HG02759 (cell line): Measurements from ENCODE around the gene ZNF275.
"Not testable (repeated sequence)": the region's sequence is repeated elsewhere in the genome, so short reads cannot be mapped to it uniquely, and the experiment has no call there.

Source experiments
- ATAC-seq: cut with Tn5 transposase; IDR thresholded peaks from one replicate; pipeline ENCODE4 v1.9.1; 2021; ENCODE audit warnings: mild to moderate bottlenecking, moderate library complexity; ENCODE audit not compliant: unreplicated experiment

Gene ZNF275, protein sequence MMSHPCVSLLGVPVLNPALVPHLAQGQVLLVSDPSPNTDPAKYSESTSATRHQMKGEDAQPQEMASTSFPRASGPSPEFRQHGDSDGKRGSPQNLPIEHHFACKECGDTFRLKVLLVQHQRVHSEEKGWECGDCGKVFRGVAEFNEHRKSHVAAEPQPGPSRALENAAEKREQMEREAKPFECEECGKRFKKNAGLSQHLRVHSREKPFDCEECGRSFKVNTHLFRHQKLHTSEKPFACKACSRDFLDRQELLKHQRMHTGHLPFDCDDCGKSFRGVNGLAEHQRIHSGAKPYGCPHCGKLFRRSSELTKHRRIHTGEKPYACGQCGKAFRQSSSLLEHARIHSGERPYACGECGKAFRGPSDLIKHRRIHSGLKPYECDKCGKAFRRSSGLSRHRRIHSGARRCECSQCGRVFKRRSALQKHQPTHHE

DNA sequence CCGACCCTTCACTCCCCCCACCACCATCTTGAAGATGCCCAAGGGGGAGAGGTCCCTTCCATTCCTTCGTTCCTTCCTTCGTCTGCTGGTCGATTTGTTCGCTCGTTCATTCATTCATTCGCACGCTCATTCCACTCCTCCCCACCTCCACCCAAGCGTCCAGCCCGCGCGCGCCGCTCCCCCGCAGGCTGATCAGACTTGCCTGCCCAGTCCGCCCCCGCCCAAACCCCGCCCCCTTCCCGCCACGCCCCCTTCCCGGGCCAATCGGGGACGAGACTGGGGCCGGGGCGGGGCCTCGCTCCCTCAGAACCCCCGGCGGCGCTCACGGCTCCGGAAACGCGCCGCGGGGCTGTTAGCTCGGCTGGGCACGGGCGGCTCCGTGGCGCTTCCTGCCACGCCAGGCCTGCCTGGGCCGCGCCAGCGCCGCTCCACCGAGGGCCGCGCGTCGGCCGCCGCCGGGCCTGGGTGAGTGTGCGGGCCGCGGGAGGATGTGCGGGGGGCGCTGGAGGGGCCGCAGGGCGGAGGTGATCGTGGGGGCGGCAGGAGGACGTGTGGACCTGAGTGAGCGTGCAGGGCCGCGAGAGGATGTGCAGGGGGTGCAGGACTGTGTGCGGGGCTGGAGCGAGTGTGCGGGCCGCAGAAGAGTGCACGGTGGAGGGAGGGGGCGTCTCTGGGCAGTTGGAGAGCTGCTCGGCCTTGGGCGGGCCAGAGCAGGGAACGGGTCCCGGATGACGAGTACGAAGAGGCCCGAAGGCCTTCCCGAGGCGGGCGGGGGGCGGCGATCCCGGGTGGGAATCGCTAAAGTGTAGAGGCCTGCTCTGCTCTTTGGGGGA lies at the start of gene ZNF275:
Gene ZNF275, plus strand, starts transcription at position 333 of the 833 bp plus-strand sequence. CDS start 2,527 bp downstream, outside the sequence.
- ATAC-seq: peak; percentile 87

DNA sequence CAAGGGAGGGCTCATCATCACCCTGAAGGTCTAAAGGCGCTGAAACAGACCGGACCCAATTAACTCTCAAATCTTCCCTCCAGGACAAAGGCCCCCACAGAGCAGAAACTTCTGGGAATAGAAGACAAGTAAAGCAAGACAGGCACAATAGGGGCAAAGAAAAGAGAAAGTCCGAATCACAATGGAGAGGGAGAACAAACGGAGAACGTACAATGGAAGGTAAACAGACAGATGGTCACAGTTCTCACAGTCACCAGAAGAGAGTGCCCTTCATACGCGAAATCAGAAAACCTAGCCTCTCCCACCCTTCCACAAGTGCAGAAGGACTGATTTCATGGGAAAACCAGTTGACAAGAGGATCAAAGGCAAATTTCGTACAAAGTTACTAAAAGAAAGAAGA lies 48.3 kb upstream of the ZNF275 start:
- not testable (repeated sequence) for ATAC-seq

DNA sequence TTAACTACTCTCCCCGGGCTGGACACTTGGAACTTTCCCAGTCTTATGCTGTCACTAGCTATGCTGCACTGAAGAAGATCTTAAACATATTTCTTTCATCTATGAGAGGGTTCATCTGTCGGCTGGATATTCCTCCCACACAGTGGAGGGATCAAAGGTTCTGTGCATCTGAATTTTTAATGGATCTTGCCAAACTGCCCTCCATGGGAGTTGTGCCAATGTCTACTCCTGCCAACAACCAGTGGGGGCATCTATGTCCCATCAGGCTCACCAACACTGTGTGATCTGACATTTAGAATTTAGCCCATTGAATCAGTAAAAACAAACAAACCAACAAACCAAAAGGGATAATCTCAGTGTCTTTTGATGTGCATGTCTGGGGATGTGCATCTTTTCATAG lies 45.1 kb upstream of the ZNF275 start:
- ATAC-seq: not testable (repeated sequence)

DNA sequence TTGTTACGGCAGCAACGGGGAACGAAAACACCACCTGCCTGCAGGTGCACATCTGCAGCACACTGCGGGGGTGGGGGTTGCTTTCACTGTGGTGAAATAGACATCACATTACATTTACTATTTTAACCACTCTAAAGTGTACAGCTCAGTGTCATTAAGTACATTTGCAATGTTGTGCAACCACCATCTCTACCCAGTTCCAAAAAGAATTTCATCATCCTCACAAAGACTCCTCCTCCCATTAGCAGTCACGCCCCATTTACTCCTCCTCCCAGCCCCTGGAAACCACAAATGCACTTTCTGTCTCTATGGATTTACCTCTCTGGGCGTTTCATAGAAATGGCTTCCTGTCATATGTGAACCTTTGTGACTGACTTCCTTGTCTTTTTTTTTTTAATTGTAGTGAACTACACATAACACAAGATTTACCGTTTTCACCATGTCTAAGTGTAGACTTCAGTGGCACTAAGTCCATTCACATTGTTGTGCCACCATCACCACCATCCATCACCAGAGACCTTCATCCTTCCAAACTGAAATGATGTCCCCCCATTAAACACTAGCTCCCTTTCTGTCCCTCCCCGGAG lies 40.4 kb upstream of the ZNF275 start:
- ATAC-seq: not testable (repeated sequence)

DNA sequence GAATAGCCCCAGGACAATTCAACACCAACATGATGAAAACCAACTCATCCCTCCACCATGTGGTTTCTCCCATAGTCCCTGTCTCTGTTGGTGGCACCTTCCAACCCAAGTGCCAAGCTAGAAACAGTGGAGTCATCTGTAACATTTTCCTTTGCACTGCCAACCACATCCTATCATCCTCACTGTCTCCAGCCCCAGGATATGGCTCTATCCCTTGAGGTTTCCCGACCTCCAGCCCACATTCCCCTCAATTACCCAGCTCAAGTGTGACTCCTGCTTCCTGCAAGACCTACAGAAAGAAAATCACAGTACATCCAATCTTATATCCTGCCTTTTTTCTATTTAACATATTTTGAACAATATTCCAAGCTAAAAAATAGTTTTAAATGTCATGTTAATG lies 36.6 kb upstream of the ZNF275 start:
- no peak for ATAC-seq

DNA sequence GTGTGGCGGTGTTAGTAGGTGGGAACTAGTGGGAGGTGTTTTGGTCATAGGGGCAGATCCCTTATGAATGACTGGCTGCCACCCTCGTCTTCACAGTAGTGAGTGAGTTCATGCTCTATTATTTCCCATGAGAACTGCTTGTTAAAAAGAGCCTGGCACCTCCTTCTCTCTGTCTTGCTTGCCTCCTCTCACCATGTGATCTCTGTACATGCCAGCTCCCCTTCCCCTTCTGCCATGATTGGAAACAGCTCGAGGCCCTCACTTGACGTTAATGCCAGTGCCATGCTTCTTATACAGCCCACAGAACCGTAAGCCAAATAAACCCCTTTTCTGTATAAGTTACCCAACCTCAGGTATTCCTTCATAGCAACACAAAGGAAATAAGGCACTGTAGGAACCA lies 34.1 kb upstream of the ZNF275 start:
- ATAC-seq: no peak

DNA sequence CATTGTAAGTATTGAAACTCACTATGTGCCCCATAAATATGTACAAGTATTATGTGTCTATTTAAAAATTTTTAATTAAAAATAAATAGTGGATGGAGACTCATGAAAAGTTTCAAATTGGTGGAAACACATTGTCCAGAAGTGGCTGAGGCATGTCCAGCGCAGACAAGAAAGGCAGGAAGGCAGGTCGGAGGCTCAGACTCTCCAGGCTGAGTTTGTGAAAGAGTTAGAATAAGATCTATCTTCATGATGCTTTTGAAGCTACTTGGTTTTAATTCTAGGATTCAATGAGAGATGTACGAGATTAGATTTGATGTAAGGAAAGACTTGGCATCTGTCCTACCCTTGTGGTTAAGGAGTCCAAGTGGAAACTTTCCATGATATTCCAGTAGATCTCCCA lies 32.2 kb upstream of the ZNF275 start:
- no peak for ATAC-seq

DNA sequence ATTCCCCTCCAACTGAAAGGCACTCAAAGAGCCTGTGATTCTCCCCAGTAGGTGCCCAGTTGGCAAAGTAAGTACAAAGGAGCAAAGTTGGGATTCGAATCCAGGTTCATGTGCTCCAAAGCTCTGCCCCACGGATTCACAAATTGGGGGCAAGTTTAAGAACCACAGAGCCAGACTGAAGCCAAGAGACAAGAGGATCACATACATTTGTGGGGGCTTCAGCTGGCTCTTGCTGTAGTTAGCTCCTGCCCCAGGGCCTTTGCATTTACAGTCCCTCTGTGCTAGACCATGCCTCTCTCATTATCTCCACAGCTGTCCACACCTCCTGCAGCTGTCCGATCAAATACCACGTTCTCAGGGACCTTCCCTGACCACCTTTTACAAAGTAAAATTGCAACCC lies 31.2 kb upstream of the ZNF275 start:
- ATAC-seq: no peak

DNA sequence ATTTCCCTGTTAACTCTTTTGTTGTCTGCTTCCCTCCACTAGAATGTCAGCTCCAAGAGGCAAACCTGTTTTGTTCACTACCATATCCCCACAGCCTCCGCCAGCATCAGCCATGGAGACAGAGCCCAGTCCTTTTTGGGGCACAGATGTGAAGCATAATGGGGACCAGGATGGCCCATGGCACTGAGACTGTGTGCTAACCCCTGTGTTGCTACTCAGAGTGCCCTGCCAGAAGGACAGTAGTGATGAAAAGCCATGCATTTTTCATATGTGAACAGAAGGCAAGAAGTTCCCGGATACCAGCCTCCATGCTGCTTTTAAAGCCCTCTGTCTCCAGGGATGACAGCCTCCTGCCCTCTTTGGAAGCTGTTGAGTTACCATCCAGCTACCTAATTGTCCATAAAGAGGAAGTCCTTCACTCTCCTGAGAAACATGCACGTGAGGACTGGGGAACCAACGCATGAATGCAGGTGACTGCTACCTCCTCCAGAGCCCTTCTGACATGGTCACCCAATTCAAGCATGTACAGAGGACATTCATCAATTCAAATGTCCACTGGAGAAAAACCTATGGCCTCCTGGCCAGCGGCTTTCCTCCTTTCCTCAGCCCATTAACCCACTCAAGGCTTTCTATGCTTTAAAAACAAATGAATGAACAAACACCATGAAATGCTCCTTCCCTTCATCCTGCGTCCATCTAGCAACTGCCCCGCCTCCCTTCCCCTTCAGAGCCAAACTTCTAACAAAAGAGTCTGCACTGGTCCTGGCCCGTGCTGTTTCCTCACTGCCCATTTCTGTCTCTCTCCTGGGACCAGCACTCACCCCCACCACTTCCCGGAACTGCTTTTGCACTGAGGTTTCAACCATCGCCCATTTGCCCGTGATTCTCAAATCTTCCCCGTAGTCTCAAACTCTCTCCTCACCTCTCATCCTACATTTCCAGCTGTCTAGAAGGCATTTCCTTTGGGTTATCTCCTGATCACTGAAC lies 30.4 kb upstream of the ZNF275 start:
- ATAC-seq: no peak

DNA sequence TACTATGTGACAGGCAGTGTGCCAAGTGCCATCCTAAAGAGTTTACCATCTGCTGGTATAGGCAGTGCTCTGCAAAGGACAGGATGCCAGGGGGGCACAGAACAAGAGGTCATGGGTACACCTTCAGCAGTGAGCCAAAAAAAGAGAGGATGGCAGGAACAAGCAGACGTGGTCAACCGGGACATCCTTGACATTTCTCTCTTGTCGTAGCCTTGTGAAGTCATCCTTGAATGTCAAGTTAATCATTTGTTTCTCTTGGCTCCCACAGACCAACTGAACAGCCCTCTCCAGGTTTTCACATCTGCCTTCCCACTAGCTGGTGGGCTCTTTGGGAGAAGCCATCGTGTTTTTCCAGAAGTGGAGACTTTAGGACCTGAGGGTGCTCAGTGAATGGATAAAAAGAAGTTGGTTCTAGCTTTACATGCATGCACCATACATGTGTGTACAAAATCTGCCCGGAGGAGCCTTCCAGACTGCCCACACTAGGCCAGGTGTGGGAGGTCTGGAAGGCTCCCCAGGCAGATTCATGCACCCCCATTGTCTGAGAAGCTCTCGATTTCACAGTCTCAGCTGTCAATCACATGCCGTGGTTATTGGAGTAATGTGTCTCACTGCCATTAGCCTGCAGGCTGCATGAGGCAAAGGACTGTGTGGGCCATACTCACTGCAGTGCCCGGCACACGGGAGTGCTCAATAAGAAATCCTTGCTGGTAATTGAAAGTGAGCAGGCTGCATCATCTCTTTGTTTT lies 28.8 kb upstream of the ZNF275 start:
- no peak for ATAC-seq

DNA sequence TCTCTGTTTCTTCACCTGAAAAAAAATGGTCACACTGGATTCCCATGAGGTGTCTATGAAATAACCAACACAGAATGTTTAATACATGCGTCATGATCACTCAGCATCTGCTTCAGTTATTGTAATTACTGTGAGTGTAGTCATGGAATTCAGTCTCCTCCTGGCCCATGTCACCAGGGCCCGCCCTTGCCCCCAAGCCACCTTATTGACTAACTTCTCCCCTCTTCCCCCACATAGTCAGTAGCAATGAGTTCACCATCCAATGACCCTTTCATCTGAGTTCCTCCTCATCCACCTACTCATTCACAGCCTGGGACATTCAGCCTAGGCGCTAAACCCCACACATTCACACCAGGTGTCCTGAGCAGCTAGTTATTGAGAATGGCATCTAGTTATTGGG lies 28.0 kb upstream of the ZNF275 start:
- ATAC-seq: no peak

DNA sequence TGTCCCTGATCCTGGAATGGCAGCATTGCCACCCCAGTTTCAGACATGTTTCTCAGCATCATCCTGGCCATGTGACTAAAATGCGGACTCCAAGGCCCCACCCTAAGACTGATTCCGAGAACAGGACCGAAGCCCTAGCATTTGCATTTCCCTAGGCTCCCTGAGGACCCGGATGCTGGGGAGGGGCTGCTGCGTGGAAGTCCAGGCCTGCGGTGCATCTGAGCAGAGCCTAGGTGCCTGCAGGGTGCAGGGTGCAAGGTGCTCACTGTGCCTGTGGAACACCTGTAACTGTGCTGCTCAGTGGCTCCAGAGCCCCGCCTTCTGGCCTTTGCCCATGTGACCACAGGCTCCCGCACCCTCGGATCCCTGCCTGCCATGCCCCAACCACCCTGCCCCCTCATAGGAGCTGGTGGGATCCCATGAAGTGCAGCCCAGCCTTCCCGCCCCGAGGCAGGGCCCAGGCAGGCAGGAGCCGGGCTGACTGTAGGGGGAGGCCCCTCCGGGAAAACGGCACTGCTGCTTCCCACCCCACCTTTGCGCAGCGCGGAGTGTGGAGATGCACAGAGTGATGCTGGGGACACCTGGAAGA lies 27.3 kb upstream of the ZNF275 start:
- no peak for ATAC-seq

DNA sequence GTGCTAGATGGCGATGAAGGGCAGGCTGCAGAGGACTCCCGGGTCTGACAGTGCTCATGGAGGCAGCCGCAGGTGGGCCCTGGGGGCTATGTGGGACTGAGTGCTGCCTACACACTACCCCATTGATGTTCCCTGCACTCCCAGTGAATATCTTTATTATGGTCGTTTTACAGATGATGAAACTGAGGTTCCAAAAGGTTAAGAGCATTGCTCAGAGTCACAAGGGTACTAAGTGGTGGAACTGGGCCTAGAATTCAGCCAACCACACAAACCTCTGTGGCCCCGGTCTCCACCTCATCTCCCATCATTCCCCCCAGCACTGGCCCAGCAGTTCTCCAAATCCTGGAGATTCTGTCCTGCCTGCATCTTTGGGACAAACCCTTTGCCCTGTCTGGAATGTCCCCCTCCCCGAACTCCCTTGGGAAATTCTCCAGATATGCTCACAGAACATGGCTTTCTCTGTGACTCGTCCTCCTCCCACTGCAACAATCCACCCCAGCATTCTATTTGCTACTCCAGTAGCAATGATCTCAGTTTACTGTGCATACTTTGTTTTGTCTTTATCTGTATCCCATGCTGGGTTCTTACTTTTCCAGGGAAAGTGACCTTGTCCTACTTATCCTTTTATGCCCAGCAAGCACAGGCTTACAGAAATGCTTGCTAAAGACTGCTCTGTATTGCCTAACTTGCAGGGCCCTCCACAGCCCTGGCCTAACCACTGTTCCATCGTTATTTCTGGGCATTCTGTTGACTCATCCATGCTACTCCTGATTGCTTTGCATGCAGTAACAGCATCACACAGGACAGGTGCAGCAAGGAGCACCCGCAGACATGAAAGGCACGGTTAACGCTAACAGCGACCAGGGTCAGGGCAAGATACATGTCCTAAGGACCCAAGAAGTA lies 26.4 kb upstream of the ZNF275 start:
- ATAC-seq: no peak

DNA sequence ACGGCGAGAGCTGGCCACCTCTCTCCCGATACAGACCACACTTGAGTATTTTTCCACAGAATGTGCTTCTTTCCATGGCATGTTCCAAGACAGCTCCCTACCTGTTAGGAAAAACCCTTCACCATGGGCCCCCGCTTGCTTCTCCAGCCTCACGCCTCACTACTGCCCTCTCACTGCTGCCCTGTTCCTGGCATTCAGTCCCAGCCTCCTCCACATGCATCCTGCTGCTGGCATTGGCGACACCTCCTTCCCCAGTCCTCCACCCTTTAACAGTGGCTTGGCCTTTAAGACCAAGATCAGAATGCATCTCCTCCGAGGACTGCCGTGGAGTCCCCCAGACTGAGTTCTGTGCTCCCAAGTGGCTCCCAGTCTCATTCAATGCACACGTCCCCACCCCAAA lies 23.1 kb upstream of the ZNF275 start:
- no peak for ATAC-seq

DNA sequence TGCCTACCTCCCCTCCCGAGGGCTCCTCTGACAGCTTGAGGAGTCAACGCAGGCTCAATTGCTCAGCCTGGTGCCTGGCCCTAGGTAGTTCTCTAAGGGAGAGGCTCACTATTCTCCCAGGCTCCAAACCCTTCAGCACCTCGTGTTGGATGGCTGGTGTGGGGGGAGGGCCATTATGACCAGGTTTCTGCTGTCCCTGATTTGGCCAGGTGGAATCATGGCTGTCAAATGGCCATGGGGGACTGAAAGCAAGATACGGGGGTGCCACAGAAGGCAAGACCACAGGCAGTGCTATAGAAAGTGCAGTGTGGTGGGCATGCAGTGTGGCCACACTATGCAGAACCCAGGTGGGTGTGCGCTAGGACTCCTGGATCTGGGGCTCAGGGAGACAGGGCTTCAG lies 21.9 kb upstream of the ZNF275 start:
- no peak for ATAC-seq

DNA sequence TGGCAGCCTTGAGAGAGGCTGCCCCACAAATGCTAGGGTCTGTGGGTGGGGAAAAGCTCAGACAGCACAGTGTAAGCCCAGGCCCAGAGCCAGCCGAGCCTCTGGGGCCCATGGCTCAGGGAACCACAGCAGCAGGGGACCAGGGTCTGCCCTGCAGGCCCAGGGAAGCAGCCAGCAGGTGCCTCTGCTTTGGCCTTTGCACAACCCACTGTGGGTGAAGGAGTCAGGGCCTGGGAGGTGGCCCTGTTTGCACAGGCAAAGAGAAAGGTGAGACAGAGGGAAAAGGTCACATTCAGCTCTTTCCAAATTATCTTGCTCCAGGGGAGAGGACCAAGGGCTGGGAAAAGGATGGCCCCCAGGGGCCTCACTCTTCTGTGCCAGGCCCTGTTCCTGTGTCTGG lies 21.1 kb upstream of the ZNF275 start:
- no peak for ATAC-seq

DNA sequence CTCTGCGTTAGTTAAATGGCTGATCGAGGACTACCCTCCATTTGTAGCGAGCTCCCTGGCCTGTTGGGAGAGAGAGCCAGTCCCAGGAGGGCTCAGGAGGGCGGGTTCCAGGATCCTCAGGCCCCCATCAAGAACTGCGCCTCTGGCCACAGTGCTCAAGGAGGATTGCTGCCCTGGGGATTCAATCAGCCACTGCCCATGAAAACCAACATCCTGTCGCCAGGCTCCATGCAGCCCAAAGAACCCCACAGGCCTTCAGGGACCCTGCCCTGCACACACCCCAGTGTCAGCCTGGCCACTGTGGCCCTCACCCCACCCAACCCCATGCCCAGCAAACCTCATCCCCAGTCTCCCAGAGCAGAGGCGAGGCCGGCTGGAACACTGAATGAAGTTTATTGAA lies 16.6 kb upstream of the ZNF275 start:
- ATAC-seq: no peak

DNA sequence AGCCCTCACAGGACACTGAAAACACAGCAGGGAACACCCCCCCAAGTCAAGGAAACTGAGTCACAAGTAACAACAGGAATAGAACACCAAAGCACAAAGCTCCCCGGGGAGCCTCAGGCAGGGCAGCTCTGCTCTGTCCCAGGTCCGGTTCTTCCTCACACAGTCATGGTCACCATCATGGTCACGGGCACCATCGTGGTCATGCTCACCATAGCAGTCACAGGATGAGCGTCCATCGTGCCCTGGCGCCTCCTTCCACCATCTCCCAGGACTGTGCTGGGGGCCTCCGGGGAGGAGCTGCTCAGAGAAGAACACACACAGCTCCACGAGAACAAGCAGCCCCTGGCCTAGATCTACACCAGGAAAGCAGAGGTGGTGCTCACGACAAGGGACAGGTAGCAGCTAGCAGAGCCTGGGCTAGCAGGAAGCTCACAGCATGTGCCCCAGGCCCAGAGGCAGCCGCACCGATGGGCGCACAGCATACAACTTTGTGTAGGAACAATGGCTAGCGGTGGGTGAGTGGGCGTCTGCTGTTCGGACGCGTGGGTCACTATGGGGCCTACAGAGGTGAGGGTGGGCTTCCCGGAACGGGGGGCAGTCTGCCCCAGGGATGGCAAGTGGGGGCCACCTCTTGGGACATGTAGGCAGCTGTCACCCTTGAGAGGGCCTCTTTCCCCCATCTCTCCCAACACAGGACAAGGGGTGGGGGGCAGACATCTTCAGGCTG lies 15.8 kb upstream of the ZNF275 start:
- no peak for ATAC-seq
